HG02943 (cell line): ENCODE measurements around the gene BCAS3.

Experiments used
- ATAC-seq: cut with Tn5 transposase; IDR thresholded peaks from one replicate; pipeline ENCODE4 v1.9.1; 2021; ENCODE audit warnings: mild to moderate bottlenecking, low read depth, moderate library complexity; ENCODE audit not compliant: unreplicated experiment

BCAS3 gene

GRCh38 chr17:61208301-61209105 is 530.9 kb downstream of the BCAS3 start:
- ATAC-seq = no peak

- ATAC-seq = no peak
Measured at GRCh38 chr17:61209106-61209439, 531.4 kb downstream of the BCAS3 start.

- ATAC-seq = no peak
Measured at GRCh38 chr17:61209525-61209924, 531.9 kb downstream of the BCAS3 start.

GRCh38 chr17:61211236-61211635 is 533.6 kb downstream of the BCAS3 start:
- ATAC-seq = no peak

GRCh38 chr17:61212655-61213054 is 535.0 kb downstream of the BCAS3 start:
- ATAC-seq = no peak

GRCh38 chr17:61214753-61215152 is 537.1 kb downstream of the BCAS3 start:
- ATAC-seq = no peak

GRCh38 chr17:61216066-61216465 is 538.4 kb downstream of the BCAS3 start:
- no peak for ATAC-seq

- ATAC-seq = no peak
Measured at GRCh38 chr17:61217878-61218437, 540.3 kb downstream of the BCAS3 start.

- no peak for ATAC-seq
Measured at GRCh38 chr17:61218438-61218837, 540.8 kb downstream of the BCAS3 start.

GRCh38 chr17:61219460-61219859 is 541.8 kb downstream of the BCAS3 start:
- ATAC-seq = no peak

GRCh38 chr17:61221181-61221580 is 543.5 kb downstream of the BCAS3 start:
- ATAC-seq = no peak

- no peak for ATAC-seq
Measured at GRCh38 chr17:61221597-61222471, 544.2 kb downstream of the BCAS3 start.

GRCh38 chr17:61223725-61224124 is 546.1 kb downstream of the BCAS3 start:
- ATAC-seq = no peak

GRCh38 chr17:61225178-61225882 is 547.7 kb downstream of the BCAS3 start:
- no peak for ATAC-seq

GRCh38 chr17:61227866-61228265 is 550.2 kb downstream of the BCAS3 start:
- no peak for ATAC-seq

- no peak for ATAC-seq
Measured at GRCh38 chr17:61230461-61230860, 552.8 kb downstream of the BCAS3 start.

GRCh38 chr17:61230972-61231820 is 553.5 kb downstream of the BCAS3 start:
- ATAC-seq = no peak

- ATAC-seq = no peak
Measured at GRCh38 chr17:61232871-61233270, 555.2 kb downstream of the BCAS3 start.

GRCh38 chr17:61233991-61234750 is 556.5 kb downstream of the BCAS3 start:
- no peak for ATAC-seq
